Nephron (organoid): ENCODE measurements around the gene DACH1.
A peak's percentile ranks its signal among the peaks of the same experiment; 100 is the strongest.

Experiments used
- H3K27ac Mint-ChIP-seq, 3 experiments: 2 replicates each; pipeline ENCODE4 v1.8.0; 2020; ENCODE audit warnings: mixed read lengths in 3 of 3, mild to moderate bottlenecking in 2 of 3, moderate library complexity in 1 of 3
- H3K27me3 Mint-ChIP-seq: 2 replicates; pipeline ENCODE4 v1.8.0; 2021; ENCODE audit warnings: low read depth, mild to moderate bottlenecking, moderate library complexity, mixed read lengths
- H3K36me3 Mint-ChIP-seq: 2 replicates; pipeline ENCODE4 v1.8.0; 2020; ENCODE audit warnings: low read depth, mixed read lengths
- H3K4me1 Mint-ChIP-seq: 2 replicates; pipeline ENCODE4 v1.8.0; 2020; ENCODE audit warnings: mixed read lengths
- H3K4me3 Mint-ChIP-seq, 3 experiments: 2 replicates each; pipeline ENCODE4 v1.8.0; 2020; ENCODE audit warnings: mild to moderate bottlenecking in 3 of 3, mixed read lengths in 3 of 3, moderate library complexity in 2 of 3
- H3K9me3 Mint-ChIP-seq: 2 replicates; pipeline ENCODE4 v1.8.0; 2020; ENCODE audit warnings: mixed read lengths
- CTCF ChIP-seq, 3 experiments: fragments of 200-600 bp; sonication (generic); IDR thresholded peaks; one replicate each; pipeline ENCODE4 v1.5.0; 2021; ENCODE audit warnings: antibody characterized with exemption in 3 of 3; ENCODE audit not compliant: unreplicated experiment in 3 of 3

The DACH1 gene

DNA sequence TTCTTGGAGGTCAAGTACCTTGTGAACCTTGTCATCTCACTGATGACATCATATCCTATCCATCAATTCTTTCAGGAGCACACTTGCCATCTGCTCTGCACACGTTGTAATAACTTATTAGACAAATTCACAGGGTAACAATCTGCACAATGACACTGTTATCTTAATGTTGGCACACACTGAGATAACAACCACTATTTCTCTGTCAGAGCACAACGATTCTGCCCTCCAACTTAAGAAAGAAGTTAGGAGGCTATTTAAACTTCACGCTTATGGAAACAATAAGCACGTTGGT is 351.3 kb downstream of the DACH1 start:
- no peak overlapping the region for H3K4me3 Mint-ChIP-seq
- H3K9me3 Mint-ChIP-seq: no peaks in the 10 kb centered on the region
- no peak for TF ChIP-seq CTCF (IDR thresholded peaks at IDR 0.05; ENCODE audit: unreplicated experiment in 3 of 3)
- H3K36me3 Mint-ChIP-seq: peaks cover 38% of the 10 kb centered on the region
- H3K27ac Mint-ChIP-seq: peak overlapping the region; percentile 61 to 84 (median 68)
- peaks cover 24% of the 10 kb centered on the region for H3K4me1 Mint-ChIP-seq
- no peaks in the 10 kb centered on the region for H3K27me3 Mint-ChIP-seq

DNA sequence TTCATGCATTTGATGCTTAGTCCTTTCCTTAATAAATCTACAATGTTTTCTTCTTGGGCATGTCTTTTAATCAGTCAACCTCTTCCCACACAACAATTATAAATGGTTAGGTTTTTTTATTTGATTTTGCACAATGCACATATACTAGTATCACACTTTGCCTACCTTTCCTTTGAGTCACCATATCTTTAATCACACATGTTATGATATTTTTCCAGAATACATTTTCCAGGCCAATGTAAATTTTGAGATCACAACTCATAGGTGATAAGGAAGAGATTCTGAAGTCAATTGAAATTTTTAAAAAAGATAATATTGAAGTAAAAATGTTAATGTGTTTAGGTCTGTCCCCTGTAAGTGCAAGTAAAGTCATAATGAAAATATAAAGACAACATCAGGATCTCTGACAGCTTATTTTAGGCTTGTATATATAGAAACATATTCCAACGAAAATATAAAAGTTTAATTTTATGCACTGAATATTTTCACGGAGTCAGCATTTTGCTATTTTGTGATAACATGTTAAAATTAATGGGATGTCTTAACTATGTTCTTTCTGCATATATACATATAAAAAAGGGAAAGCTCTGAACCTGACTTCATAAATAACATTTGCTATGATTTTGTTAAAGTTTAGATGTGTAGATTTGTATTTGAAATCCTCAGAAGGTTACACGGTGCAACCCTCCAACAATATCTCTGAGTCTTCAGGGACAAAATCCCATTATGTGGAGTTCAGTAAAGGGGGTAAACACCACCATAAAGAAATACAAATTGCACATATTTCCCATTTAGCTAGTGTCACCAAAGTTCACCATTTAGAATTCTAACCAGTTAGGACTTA is 351.9 kb downstream of the DACH1 start:
- no peak for TF ChIP-seq CTCF (IDR thresholded peaks at IDR 0.05; ENCODE audit: unreplicated experiment in 3 of 3)
- peaks cover 44% of the 10 kb centered on the region for H3K36me3 Mint-ChIP-seq
- no peak overlapping the region for H3K4me3 Mint-ChIP-seq
- no peaks in the 10 kb centered on the region for H3K9me3 Mint-ChIP-seq
- H3K4me1 Mint-ChIP-seq: peaks cover 24% of the 10 kb centered on the region
- H3K27me3 Mint-ChIP-seq: no peaks in the 10 kb centered on the region
- H3K27ac Mint-ChIP-seq: peak overlapping the region; percentile 61 to 84 (median 68)

- Mint-ChIP-seq H3K9me3 (no peaks in the 10 kb centered on the region), H3K27ac (peak overlapping the region in 1 of 3 experiments; percentile 58), H3K4me3 (no peak overlapping the region)
Observed at GRCh38 chr13:71513411-71514033, 353.5 kb downstream of the DACH1 start.

DNA sequence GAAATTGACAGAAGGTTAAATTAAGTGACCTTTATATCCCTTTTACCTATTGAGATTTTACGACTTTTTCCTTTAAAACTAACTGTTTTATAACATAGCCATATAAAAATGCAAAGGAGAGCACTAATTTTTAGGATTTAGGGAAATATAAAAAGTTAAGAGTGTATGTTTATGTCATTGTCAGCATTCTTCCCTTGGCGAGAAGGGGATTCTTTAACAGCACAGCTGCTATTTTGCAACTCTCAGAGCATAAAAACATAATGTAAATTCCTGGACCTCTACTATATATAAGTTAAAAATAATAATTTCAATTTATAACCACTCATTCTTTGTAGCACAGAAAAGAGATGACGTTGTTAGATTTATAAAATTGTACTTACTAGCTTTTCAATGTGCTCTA is 363.2 kb downstream of the DACH1 start:
- H3K9me3 Mint-ChIP-seq: peaks cover 3% of the 10 kb centered on the region
- TF ChIP-seq CTCF (IDR thresholded peaks at IDR 0.05; ENCODE audit: unreplicated experiment in 3 of 3): no peak
- no peak overlapping the region for H3K4me3 Mint-ChIP-seq
- H3K36me3 Mint-ChIP-seq: peaks cover 40% of the 10 kb centered on the region
- no peak overlapping the region for H3K27ac Mint-ChIP-seq
- H3K27me3 Mint-ChIP-seq: no peaks in the 10 kb centered on the region
- peaks cover 8% of the 10 kb centered on the region for H3K4me1 Mint-ChIP-seq

More at GRCh38 chr13:71513411-71514033, 353.5 kb downstream of the DACH1 start:
- Mint-ChIP-seq H3K27me3 (no peaks in the 10 kb centered on the region), H3K4me1 (peaks cover 24% of the 10 kb centered on the region), H3K36me3 (peaks cover 57% of the 10 kb centered on the region)
- no peak for TF ChIP-seq CTCF (IDR thresholded peaks at IDR 0.05; ENCODE audit: unreplicated experiment in 3 of 3)

DNA sequence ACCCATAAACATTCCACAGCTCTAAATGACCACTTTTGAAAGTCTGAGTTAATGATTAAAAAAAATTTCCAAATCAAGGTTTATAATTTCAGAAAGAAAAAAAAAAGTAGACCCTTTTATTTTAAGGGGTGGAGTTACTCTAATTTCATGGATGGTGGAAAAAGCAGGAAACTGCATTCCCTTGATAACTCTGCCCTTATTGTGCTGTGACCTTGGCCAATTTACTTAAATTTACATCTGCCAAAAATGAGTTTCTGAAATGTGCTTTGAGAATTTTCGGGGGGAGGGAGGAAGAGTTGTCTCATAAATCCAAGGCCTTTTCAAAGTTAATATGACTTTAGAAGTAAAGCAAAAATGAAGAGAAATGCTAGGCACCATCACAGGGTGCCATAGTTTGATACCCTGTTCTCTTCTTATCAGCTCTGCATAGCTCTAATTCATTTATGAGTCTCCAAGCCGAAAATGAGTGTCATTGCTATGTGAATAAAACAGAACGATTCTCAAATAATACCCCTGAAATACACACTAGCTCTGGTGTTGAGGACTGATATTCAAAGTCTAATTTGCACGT is 367.0 kb downstream of the DACH1 start:
- Mint-ChIP-seq H3K4me1 (peaks cover 8% of the 10 kb centered on the region), H3K27ac (peak overlapping the region; percentile 40 to 65 (median 50)), H3K36me3 (peaks cover 32% of the 10 kb centered on the region), H3K4me3 (no peak overlapping the region), H3K27me3 (no peaks in the 10 kb centered on the region), H3K9me3 (no peaks in the 10 kb centered on the region)
- no peak for TF ChIP-seq CTCF (IDR thresholded peaks at IDR 0.05; ENCODE audit: unreplicated experiment in 3 of 3)
